H9 (cell line): ENCODE measurements around the gene PDC. TPM values are rescaled to one million over a fixed set of nuclear protein-coding genes. Genes with fewer than 3 reads are reported as not detected.
"Not testable (repeated sequence)": the region's sequence is repeated elsewhere in the genome, so short reads cannot be mapped to it uniquely, and the experiment has no call there.

ENCODE experiments used
- DNase-seq: peaks from one replicate; pipeline ENCODE4 v3.0.0-alpha.2; 2017
- H2AFZ ChIP-seq: one replicate; pipeline ENCODE4 v1.6.1; 2013; ENCODE audit warnings: mild to moderate bottlenecking, low read length, control low read depth, moderate library complexity
- H2AK5ac ChIP-seq: 2 replicates; pipeline ENCODE4 v1.6.1; 2013; ENCODE audit warnings: low read length, control low read depth, mixed read lengths; ENCODE audit not compliant: insufficient read length
- H2BK120ac ChIP-seq: one replicate; pipeline ENCODE4 v1.6.1; 2013; ENCODE audit warnings: low read depth, mild to moderate bottlenecking, low read length, control low read depth, inconsistent platforms; ENCODE audit not compliant: poor library complexity, severe bottlenecking
- H2BK12ac ChIP-seq: 2 replicates; pipeline ENCODE4 v1.6.1; 2013; ENCODE audit warnings: low read length, control low read depth, mixed read lengths, low read depth; ENCODE audit not compliant: insufficient read length
- H2BK15ac ChIP-seq: 2 replicates; pipeline ENCODE4 v1.6.1; 2013; ENCODE audit warnings: low read depth, low read length, control low read depth
- H2BK20ac ChIP-seq: one replicate; pipeline ENCODE4 v1.6.1; 2013; ENCODE audit warnings: low read depth, mild to moderate bottlenecking, low read length, control low read depth, inconsistent platforms; ENCODE audit not compliant: poor library complexity, severe bottlenecking
- H2BK5ac ChIP-seq: 2 replicates; pipeline ENCODE4 v1.6.1; 2013; ENCODE audit warnings: low read length, control low read depth, mixed read lengths; ENCODE audit not compliant: insufficient read length
- H3K14ac ChIP-seq: 2 replicates; pipeline ENCODE4 v1.6.1; 2013; ENCODE audit warnings: low read length, control low read depth; ENCODE audit not compliant: insufficient read depth
- H3K18ac ChIP-seq: 2 replicates; pipeline ENCODE4 v1.6.1; 2013; ENCODE audit warnings: low read depth, mild to moderate bottlenecking, mixed read lengths, low read length, control low read depth; ENCODE audit not compliant: insufficient read length
- H3K23ac ChIP-seq: 2 replicates; pipeline ENCODE4 v1.6.1; 2013; ENCODE audit warnings: low read length, control low read depth, mixed read lengths, low read depth; ENCODE audit not compliant: insufficient read length
- H3K23me2 ChIP-seq: 2 replicates; pipeline ENCODE4 v1.6.1; 2013; ENCODE audit warnings: low read depth, mild to moderate bottlenecking, mixed read lengths, low read length, control low read depth; ENCODE audit not compliant: insufficient read length, poor library complexity, severe bottlenecking
- H3K27ac ChIP-seq: 2 replicates; pipeline ENCODE4 v1.5.1; 2013; ENCODE audit warnings: low read length, control low read depth, mixed read lengths, low read depth; ENCODE audit not compliant: insufficient read length
- H3K27me3 ChIP-seq: 2 replicates; pipeline ENCODE4 v1.6.1; 2013; ENCODE audit warnings: low read length, control low read depth, inconsistent platforms; ENCODE audit not compliant: insufficient read depth
- H3K4ac ChIP-seq: 2 replicates; pipeline ENCODE4 v1.6.1; 2013; ENCODE audit warnings: low read depth, mild to moderate bottlenecking, control low read depth, inconsistent platforms, low read length, moderate library complexity
- H3K4me1 ChIP-seq: 2 replicates; pipeline ENCODE4 v1.6.1; 2013; ENCODE audit warnings: low read length, control low read depth, inconsistent platforms; ENCODE audit not compliant: insufficient read depth
- H3K4me2 ChIP-seq: 2 replicates; pipeline ENCODE4 v1.6.1; 2013; ENCODE audit warnings: low read length, control low read depth, mixed read lengths; ENCODE audit not compliant: insufficient read length, insufficient read depth
- H3K56ac ChIP-seq: 2 replicates; pipeline ENCODE4 v1.6.1; 2013; ENCODE audit warnings: low read depth, mild to moderate bottlenecking, mixed read lengths, low read length, control low read depth; ENCODE audit not compliant: insufficient read length
- H3K79me1 ChIP-seq: 2 replicates; pipeline ENCODE4 v1.6.1; 2013; ENCODE audit warnings: low read depth, mild to moderate bottlenecking, moderate library complexity, low read length, control low read depth, inconsistent platforms; ENCODE audit not compliant: insufficient read depth, poor library complexity, severe bottlenecking
- H3K79me2 ChIP-seq: 2 replicates; pipeline ENCODE4 v1.6.1; 2013; ENCODE audit warnings: low read length, control low read depth, inconsistent platforms; ENCODE audit not compliant: insufficient read depth
- H3K9ac ChIP-seq: 2 replicates; pipeline ENCODE4 v1.6.1; 2013; ENCODE audit warnings: low read length, control low read depth, mixed read lengths; ENCODE audit not compliant: insufficient read length; ENCODE audit errors: extremely low read depth
- H3K9me3 ChIP-seq: one replicate; pipeline ENCODE4 v1.6.1; 2013; ENCODE audit warnings: low read depth, low read length, inconsistent platforms; ENCODE audit not compliant: control insufficient read depth
- H3T11ph ChIP-seq: one replicate; pipeline ENCODE4 v1.6.1; 2013; ENCODE audit warnings: mild to moderate bottlenecking, low read length, control low read depth, inconsistent platforms
- H4K20me1 ChIP-seq: one replicate; pipeline ENCODE4 v1.6.1; 2013; ENCODE audit not compliant: control insufficient read depth, insufficient read length, insufficient read depth
- H4K5ac ChIP-seq: 2 replicates; pipeline ENCODE4 v1.6.1; 2013; ENCODE audit warnings: low read depth, mild to moderate bottlenecking, mixed read lengths, low read length, control low read depth; ENCODE audit not compliant: insufficient read length
- H4K8ac ChIP-seq: replicated peaks from 2 replicates; pipeline ENCODE4 v1.6.1; 2013; ENCODE audit warnings: low read length, control low read depth, mixed read lengths, low read depth; ENCODE audit not compliant: insufficient read length
- H4K91ac ChIP-seq: 2 replicates; pipeline ENCODE4 v1.6.1; 2013; ENCODE audit warnings: low read depth, mild to moderate bottlenecking, moderate library complexity, mixed read lengths, low read length, control low read depth; ENCODE audit not compliant: insufficient read length
- H3K27ac Mint-ChIP-seq, 3 experiments: 2 replicates in 2 of 3; 3 replicates in 1 of 3; pipeline ENCODE4 v1.8.0; 2020 to 2021; ENCODE audit warnings: mixed read lengths in 3 of 3, mild to moderate bottlenecking in 1 of 3, moderate library complexity in 1 of 3
- H3K27me3 Mint-ChIP-seq: 2 replicates; pipeline ENCODE4 v1.8.0; 2021; ENCODE audit warnings: low read depth, mild to moderate bottlenecking, moderate library complexity, mixed read lengths
- H3K36me3 Mint-ChIP-seq, 3 experiments: 2 replicates in 2 of 3; 3 replicates in 1 of 3; pipeline ENCODE4 v1.8.0; 2020 to 2021; ENCODE audit warnings: low read depth in 3 of 3, mixed read lengths in 3 of 3; ENCODE audit not compliant: insufficient read depth in 1 of 3
- H3K4me1 Mint-ChIP-seq, 2 experiments: 2 replicates each; pipeline ENCODE4 v1.8.0; 2020; ENCODE audit warnings: mixed read lengths in 2 of 2
- H3K4me3 Mint-ChIP-seq, 2 experiments: 2 replicates in 1 of 2; 3 replicates in 1 of 2; pipeline ENCODE4 v1.8.0; 2020 to 2021; ENCODE audit warnings: mild to moderate bottlenecking in 2 of 2, mixed read lengths in 2 of 2, moderate library complexity in 1 of 2
- H3K9me3 Mint-ChIP-seq, 2 experiments: 2 replicates in 1 of 2; 3 replicates in 1 of 2; pipeline ENCODE4 v1.8.0; 2020; ENCODE audit warnings: mild to moderate bottlenecking in 2 of 2, mixed read lengths in 2 of 2, moderate library complexity in 1 of 2
- CTCF ChIP-seq: fragments of 200-600 bp; sonication (generic); conservative IDR thresholded peaks from 3 replicates; pipeline ENCODE4 v1.8.0; 2021; ENCODE audit warnings: antibody characterized with exemption, mild to moderate bottlenecking
- WGBS: extraction: QIAGEN DNeasy Blood & Tissue Kit; methylation state at CpG from one replicate; pipeline ENCODE4 v1.1.7; 2013; ENCODE audit warnings: missing lambda C conversion rate, low lambda C conversion rate, mixed read lengths; ENCODE audit not compliant: insufficient read length; ENCODE audit errors: extremely low coverage; 5-methylcytosine and 5-hydroxymethylcytosine counted together
- total RNA-seq: library from RNA; stranded (reverse); gene quantifications from 2 replicates; pipeline ENCODE4 v1.2.1, GENCODE V29; 2021

The PDC gene
- total RNA-seq, 1 experiment from 2014 or later, result not detected

- H3K23ac ChIP-seq, result no peak overlapping the region
- H2BK12ac ChIP-seq, result no peak overlapping the region
- no peak overlapping the region for H3K4me2 ChIP-seq
- H3K27ac ChIP-seq, result no peak overlapping the region
- no peak overlapping the region for H2AK5ac ChIP-seq
- no peak overlapping the region for H2BK20ac ChIP-seq
- H3K4ac ChIP-seq, result no peak overlapping the region
- H2BK5ac ChIP-seq, result no peak overlapping the region
- no peaks in the 10 kb centered on the region for H3K79me1 ChIP-seq
- Mint-ChIP-seq H3K27ac (no peak overlapping the region), H3K27me3 (no peaks in the 10 kb centered on the region), H3K9me3 (no peaks in the 10 kb centered on the region), H3K4me1 (no peaks in the 10 kb centered on the region), H3K36me3 (peaks cover 9 to 54% (median 38%) of the 10 kb centered on the region in 3 experiments; a peak in 6 of 7 replicates), H3K4me3 (no peak overlapping the region)
- no peak overlapping the region for H3K56ac ChIP-seq
- H4K8ac ChIP-seq, result no peak overlapping the region
- no peak overlapping the region for H3T11ph ChIP-seq
- H4K5ac ChIP-seq, result no peak overlapping the region
- no peaks in the 10 kb centered on the region for H4K20me1 ChIP-seq
- H2BK120ac ChIP-seq, result no peak overlapping the region
- H2BK15ac ChIP-seq, result no peak overlapping the region
- H3K18ac ChIP-seq, result no peak overlapping the region
- H3K9ac ChIP-seq, result no peak overlapping the region
- no peak overlapping the region for H2AFZ ChIP-seq
- DNase-seq, result no peak
- H3K9me3 ChIP-seq, result no peaks in the 10 kb centered on the region
- no peak for TF ChIP-seq CTCF
- H3K79me2 ChIP-seq, result no peaks in the 10 kb centered on the region
- H4K91ac ChIP-seq, result no peak overlapping the region
- no peaks in the 10 kb centered on the region for H3K27me3 ChIP-seq
- no peaks in the 10 kb centered on the region for H3K23me2 ChIP-seq
- H3K4me1 ChIP-seq, result no peaks in the 10 kb centered on the region
- H3K14ac ChIP-seq, result no peak overlapping the region
These were observed 57.3 kb downstream of the PDC start for GRCh38 chr1:186403632-186404031.

GRCh38 chr1:186401446-186401845, 59.5 kb downstream of the PDC start:
- not testable (repeated sequence) for H3K56ac ChIP-seq, H2BK15ac ChIP-seq, H2BK20ac ChIP-seq, H4K91ac ChIP-seq, H3K4me1 ChIP-seq, H3K27ac ChIP-seq, H3K27ac Mint-ChIP-seq, H3K79me2 ChIP-seq, H3K9me3 Mint-ChIP-seq, H2AK5ac ChIP-seq, H2BK120ac ChIP-seq, H3K14ac ChIP-seq, H3K4me1 Mint-ChIP-seq, H4K5ac ChIP-seq, DNase-seq, H3K23ac ChIP-seq, H2AFZ ChIP-seq, H3K27me3 ChIP-seq, H3K18ac ChIP-seq, H3K23me2 ChIP-seq, H3K9me3 ChIP-seq, H3K4ac ChIP-seq, H3K27me3 Mint-ChIP-seq, H4K20me1 ChIP-seq, H3K79me1 ChIP-seq, H2BK5ac ChIP-seq, H4K8ac ChIP-seq, H3K9ac ChIP-seq, H3K4me3 Mint-ChIP-seq, H2BK12ac ChIP-seq, H3T11ph ChIP-seq, H3K4me2 ChIP-seq
- peaks cover 7 to 49% (median 23%) of the 10 kb centered on the region in 3 experiments; a peak in 6 of 7 replicates for H3K36me3 Mint-ChIP-seq
- WGBS, result no CpG with 5 or more reads among the region's 2 CpGs
